Amygdala (tissue), 56 donors: ENCODE measurements around the gene MYO16.
"Not testable (repeated sequence)": the region's sequence is repeated elsewhere in the genome, so short reads cannot be mapped to it uniquely, and the experiment has no call there.

Experiments used
- DNase-seq, 56 donors: peaks; one replicate each; lab custom pipeline; 2025; lab: John Stamatoyannopoulos, UW

MYO16 gene

DNA sequence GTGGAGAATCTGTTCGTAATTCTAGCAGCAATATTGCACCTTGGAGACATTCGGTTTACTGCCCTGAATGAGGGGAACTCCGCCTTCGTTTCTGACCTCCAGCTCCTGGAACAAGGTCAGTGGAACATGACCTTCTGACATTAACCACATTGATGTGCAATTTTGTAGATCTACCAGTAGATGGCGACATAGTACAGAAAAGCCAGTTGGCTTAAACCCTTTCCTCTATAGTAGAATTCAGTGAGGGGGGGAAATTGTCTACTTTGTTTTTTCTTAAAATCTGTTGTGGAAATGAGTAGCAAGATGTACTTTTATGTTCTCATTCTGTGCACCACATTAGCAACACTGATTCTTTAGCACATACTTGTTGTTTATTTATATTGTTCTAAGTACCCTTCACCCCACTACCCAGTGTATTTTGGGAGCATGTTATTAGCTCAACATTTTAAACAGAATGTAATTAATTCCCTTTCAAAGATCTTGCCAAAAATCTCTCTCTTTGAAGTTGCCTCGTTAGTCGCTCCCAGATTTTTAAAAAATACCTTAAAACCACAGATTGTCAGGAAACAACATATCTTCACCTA lies 332.2 kb downstream of the MYO16 start:
- peak in 1 of 56 donors; percentile 31 for DNase-seq

DNA sequence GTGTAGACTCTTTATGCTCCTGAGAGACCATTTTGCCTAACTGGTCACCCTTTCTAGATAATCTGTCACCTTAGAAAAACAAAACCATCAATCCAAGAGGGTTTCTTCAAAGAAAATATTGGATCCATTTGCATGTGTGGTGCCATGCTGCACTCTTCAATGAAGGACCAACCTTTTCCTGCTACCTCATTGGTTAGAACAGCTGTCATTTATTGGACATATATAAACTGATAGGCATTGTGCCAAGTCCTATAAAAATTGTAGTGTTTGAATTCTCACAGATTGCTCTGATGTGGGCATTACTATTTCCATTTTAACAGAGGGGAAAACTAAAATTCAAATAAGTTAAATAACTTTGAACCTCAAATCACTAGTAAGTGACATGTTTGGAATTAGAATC lies 333.2 kb downstream of the MYO16 start:
- no peak for DNase-seq

DNA sequence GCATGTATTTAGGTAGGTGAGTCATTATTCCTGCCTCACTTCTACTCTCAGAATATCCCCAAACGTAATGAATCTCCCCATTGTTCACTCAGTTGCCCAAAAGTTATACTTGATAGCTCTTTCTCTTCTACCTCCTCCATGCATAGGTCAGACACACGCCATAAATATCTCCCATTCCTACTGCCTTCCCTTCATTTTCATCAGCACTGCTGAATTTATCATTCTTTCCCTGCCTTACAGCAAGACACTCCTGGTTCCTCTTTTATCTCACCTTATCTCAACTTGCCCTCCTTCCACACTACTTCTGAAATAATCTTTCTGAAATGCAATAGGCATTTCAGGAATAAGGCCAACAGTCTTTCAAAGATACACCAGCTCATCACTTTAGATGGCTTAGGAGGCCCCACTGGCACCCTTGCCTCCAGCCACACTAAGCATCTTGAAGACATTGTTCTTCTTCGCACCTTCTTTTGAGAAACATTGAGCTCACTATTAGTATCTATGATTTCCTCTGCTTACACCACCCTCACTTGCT lies 333.9 kb downstream of the MYO16 start:
- DNase-seq: no peak

DNA sequence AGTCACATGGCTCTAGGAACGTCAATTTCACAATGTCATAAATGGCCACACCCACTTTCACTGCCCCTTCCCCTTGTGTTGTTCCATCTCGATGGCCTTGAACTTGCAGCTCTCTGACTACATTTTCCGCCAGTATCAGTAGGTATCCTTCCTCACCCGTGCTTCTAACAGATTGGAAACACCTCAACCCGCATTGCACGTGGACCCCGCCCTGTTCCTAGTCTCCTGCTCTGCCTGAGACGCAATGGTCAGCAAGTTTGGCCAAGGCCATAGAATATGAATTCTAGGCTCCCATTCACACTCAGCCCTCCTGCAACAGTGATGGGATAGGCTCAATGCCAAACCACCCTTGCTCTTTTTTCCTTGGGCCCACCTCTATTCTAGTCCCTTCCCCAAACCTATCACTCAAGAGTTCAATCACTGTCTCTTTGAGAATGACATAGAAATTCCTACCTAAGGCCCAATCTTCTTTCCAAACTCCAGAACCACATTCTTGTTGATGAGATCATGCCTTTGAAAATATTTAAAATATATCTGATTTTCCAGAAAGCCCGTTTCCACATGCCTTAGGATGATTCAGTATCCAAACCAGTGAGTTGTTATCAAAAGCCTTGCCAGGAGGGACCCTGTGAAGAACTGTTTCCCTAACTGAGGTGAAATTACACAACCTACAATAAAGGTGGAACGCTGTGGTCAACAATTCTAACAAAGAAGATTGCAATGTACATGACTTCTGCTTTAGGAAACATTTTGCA lies 334.6 kb downstream of the MYO16 start:
- no peak for DNase-seq

DNA sequence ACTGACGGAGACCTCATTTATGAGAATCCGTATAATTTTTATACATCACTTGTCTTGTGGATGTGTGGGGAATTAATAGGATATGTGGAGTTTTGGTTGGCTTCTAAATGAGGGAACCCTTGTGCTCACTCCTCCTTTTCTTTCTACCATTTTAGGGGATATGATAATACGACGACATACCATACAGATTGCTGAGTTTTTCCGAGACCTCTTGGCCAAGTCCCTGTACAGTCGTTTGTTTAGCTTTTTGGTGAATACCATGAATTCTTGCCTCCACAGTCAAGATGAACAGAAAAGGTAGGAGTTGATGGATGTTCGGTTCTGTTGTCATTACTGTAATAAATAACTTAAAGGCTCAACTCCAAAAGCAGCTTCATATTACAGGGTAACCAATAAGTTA lies 335.2 kb downstream of the MYO16 start:
- no peak for DNase-seq

DNA sequence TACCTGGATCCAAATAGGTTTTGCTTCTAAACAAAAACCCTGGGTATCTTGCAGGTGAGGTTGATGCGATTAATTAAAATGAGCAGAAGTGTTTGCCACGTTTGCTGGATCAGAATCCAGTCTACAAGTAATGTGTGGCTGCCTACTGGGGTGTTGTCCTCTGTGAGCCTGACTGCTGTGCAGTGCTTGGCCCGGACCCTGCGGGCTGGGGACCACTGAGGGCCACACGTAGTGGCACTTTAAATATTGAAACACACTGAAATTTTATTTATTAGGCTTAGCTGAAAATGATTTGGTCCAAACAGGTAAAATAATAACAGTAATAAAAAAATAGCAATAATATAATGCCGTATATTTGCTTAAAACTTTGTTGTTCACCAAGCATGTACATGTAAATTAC lies 338.0 kb downstream of the MYO16 start:
- DNase-seq: no peak

DNA sequence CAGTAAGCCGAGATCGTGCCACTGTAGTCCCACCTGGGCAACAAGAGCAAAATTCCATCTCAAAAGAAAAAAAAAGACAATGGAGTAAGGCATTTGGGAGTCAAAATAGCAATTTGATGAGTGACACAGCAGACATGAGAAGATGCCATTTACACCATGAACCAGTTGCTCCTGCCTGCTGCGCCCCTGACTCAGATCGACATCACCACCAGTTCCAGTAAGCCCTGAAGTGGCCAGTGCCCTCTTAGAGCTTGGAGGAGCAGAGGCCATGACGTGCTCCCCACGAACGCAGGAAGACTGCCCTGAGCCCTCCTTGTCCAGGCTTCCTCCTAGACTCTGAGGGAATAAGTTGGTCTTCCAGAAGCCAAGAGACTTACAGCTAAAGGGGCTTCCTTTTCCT lies 339.2 kb downstream of the MYO16 start:
- no peak for DNase-seq

DNA sequence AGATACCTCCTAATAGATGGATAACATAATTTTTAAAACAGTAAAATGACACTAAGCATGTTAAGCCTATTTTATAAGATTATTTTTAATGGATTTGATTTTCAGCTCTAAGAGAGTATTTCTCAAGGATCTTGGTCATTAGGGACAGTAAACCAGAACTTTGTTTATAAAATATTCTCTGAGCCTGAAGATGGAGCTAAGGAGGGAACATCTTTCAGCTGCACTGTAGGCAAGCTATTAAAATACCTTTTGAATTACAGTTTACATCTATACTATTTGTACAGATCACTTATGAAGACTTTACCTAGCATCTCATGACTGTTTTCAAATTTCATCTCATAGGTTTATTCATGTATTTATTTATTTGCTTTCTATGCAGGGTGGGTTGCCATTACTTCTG lies 345.3 kb downstream of the MYO16 start:
- DNase-seq: no peak

DNA sequence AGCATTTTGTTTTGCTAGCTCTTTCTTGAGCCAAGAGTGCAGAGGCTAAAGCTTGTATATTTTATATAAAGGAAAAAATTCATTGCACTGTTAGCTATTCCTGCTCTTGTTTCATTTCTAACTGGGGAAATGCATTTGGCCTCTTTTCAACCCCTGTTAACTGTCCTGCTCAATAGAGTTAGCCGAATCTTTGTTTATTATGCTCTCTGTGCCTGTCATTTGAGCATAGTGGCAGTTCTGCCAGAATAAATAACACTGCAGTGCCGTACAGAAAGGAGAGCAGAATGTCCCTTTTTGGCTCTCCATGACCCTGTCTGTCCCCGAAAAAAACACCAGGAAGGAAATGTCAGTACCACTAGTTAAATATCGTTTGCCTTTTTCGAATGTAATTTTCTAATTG lies 350.8 kb downstream of the MYO16 start:
- peak in 3 of 56 donors; percentile 9 to 14 (median 11) for DNase-seq

DNA sequence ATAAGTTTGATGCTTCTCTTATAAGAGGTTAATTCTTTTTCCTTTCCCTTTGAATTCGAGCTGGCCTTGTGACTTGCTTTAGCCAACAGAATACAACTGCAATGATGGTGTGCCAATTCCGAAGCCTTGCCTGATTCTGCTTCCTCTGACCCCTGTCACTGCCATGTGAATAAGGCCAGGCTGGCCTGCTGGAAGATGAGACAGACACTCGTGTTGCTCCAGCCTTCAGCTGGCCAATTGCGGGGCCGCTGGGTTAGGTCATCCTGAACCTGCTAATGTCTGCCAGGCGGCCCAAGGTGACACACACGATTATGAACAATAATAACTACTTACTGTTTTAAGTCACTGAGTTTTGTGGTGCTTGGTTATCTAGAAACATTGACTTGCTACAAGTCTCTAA lies 352.0 kb downstream of the MYO16 start:
- no peak for DNase-seq

DNA sequence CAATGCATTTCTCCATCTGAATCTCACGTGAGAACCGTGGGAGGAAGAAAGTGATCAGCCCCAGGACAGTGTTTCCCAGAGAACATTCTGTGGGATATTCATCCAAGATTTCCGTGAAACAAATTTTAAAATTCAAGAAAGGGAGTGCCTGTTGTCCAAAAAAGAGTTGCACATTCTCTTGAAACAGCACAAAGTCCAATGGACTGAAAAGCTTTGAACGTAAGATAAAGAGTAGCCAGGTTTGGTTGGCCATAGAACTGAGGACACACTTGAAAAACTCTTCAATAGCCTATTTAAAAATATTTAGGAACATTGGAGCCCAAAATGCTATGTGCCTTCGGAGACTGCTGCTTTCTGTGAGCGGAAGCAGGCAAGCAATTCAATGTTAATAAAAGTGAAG lies 353.9 kb downstream of the MYO16 start:
- DNase-seq: no peak

DNA sequence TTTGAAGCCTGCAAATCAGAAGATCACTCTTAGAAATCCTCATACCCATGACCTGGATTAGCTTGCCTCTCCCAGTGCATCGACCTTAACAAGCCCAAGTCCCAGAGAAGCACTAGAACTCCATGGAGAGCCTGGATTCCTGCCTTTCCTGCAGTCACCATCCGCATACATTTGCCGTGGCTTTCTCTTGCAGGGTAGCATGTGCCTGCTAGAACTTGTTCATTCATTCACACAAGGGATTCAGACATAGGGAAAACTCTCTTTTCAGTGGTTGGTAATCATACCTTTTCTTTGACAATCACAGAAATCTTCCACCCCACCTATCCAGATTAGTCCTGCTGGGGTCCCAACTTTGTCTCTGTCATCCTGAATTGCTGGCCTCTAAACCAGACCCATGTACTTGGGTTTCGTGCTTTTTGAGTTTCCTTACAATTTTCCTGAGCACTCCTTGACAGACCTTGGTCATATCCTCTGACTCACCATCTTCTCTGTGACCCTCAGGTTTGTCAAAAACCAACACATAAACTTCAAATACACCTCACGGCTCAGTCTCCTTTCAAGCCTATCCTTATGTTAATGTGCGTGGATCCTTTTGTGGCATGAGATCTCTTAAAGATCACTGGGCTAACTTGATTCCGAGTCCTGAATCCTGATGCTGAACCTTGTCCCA lies 355.0 kb downstream of the MYO16 start:
- DNase-seq: no peak

DNA sequence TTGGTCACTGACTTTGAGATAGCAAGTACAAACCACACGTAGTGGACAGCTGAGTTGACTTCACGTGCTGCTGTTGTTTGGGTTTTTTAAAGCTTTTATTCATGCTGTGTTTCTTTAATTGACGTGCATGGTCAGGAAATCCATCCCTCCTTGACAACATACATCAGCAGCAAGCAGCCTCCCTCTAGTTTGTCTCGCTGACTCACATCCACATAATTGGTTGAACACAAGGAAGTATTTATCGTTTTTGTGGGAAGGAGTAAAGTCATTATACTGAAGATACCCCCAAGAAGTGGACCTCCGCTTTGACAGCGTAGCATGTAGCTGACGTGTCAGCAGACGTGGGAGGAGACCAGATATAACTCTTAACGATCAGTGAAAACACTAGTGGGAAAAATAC lies 355.8 kb downstream of the MYO16 start:
- no peak for DNase-seq

DNA sequence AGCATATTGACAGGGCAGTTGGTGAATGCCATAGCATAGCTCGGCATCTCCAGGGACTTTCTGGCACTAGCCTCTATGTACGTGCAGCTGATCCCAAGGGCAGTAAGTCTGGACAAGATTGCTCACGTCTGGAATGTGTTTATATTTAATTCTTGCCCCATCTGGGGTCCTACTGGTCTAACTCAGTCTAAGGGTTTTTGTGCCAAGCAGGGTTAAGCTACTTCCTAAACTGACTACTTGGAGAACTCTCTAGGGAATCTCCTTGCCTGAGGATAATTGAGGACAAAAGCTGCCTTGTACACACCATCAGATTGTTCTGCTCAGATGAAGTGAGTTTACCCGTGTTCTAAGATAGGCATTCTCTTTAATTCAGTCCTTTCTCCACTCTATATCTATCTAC lies 358.1 kb downstream of the MYO16 start:
- DNase-seq: no peak

DNA sequence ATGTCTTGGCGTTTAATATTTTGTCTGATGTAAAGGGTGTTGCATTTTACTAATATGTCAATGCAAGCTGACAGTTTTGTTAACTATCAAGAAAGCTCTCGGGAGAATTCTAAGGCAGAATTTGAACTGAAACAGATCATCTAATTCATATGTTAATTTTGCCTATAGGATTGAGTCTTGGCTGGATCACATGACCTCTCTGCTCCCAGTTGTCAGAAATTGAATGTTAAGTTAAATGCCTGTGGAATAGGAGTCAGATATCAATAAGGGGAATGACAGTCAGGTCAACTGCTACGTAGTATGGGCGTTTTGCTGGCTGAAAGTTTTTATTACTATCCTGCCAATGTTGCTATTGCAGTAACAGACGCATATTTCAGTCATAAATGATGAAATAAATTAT lies 358.5 kb downstream of the MYO16 start:
- DNase-seq: no peak

DNA sequence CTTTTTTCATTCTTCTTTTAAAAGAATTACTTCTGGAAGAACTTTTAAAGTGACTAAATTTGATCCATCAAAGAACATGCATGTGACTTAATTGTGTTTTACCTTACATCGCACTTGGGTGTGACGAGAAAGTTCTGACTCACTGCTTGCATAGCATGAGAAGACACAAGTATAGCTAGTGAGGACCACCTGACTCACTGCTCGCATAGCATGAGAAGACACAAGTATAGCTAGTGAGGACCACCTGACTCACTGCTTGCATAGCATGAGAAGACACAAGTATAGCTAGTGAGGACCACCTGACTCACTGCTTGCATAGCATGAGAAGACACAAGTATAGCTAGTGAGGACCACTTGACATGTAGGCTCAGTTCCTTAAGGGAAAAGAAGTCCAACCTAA lies 362.0 kb downstream of the MYO16 start:
- DNase-seq: not testable (repeated sequence)

DNA sequence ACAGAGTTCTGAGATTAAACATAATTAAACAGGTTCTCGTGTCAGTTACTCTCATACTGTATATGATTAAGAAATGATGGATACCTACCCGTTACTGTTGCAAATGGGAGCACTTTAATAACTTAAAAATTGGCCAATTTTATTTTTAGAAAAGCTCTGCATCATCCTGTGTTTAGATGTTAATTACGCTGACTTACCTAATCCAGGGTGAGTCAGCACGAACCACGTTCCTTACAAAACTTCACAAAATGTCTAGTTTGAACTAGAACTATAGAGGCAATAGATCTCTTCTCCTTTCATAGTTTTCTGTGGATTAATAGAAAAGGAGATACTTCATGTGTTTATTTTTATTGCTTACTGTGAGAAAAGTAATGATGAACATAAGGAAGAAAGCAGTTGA lies 363.9 kb downstream of the MYO16 start:
- no peak for DNase-seq

DNA sequence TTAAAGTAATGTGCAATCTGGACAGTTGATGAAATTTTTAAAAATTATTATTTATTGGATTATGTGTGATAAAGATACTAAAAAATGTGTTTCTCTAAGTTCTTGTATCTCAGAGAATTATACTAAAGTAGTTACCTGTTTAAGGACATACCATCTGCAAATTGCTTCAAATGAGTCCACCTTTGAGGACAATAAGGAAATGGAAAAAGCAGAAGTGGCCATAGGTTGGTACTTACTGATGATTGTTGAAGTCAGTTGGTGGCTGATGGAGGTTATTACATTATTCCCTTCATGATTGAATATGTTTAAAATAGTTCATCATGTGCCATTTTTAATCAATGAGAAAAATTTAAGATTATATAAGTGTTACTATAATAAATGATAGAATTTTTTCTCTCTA lies 367.0 kb downstream of the MYO16 start:
- no peak for DNase-seq

DNA sequence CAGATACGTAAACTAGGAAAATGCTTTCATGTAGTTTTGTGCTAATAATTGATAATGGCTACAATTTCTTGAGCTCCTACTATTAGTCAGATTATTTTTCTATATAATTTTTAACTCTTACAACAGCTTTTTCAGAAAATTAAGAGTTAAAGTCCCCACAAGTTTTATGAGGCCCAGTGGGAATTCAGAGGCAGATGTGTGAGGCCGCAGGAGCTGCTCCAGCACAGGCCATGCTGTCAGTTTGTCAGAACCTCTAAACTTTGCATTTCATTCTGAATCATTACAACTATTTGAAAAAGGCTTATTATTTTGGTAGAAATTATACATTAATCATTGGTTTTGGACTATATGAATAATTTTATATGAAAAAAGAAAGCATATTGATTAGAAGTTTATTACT lies 370.8 kb downstream of the MYO16 start:
- DNase-seq: no peak

DNA sequence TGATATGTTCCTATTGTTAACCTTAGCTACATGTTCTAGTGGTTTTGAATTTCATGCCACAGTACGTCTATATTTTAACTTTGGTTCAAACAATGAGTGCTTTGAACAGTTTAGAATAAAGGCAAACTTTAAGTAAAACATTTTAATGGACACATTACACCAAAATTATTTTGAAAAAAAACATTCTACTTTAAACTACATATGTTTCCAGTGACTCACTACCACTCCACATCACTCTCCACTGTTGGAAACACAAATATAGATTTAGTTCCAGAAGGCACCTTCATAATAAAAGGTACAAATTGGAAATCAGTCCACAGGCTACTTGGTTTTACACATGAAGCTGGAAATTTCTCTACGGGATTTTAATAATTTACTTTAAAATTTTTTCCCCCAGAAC lies 373.5 kb downstream of the MYO16 start:
- no peak for DNase-seq

DNA sequence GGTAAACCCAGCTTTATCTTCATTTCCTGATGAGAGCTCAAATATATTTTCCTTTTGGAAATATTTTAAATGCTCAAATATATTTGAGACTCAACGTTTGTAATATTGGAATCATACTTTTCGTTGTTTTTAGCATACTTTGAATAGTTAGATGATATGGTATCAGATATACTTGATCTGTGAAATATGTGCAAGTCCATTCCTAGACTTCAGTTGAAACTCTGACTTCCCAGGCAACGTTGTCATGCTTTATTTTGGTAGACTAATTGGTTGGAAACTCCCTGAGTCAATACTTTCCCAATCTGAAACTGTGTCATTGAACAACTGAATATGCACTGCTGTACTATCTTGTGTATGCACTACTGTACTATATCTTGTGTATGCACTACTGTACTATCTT lies 378.5 kb downstream of the MYO16 start:
- no peak for DNase-seq

DNA sequence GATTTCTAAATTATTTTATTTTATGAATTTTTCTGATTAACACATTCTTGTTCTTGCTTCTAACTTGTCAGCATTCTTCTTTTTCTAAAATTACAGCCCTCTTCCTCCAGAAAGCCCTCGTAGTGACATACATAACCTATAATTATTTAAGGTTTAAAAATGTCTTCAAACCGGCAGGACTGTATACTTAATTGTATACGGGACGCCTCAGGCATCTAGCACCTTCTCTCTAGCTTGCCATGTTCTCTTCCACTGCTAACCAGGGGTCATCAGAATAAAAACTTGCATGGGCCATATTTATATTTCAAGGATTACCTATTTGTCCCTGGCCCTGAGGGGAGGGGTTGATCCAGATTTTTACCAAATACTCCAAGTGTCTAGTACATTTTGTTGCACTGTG lies 380.3 kb downstream of the MYO16 start:
- no peak for DNase-seq
